Endothelial cell of umbilical vein (primary cell): ENCODE results near the gene RAB17. TPM values are rescaled to one million over a fixed set of nuclear protein-coding genes. Genes with fewer than 3 reads are reported as not detected.
A peak's percentile ranks its signal among the peaks of the same experiment; 100 is the strongest.

Source experiments
- BruUV-seq: library from RNA; stranded (reverse); fragments of 400-500 nt; replicated peaks from 2 replicates; lab custom pipeline; 2021; lab: Mats Ljungman, UMichigan
- CTCF ChIA-PET: fragments of 300-600, 350-600 bp; sonication (Branson Sonifier 250); formaldehyde crosslinking; loops from one replicate; lab custom pipeline; 2021; ENCODE audit warnings: antibody characterized with exemption, inconsistent platforms; lab: Charles Lee
- POLR2A ChIA-PET: fragments of 300-600, 350-600 bp; sonication (Branson Sonifier 250); formaldehyde crosslinking; loops from one replicate; lab custom pipeline; 2021; ENCODE audit warnings: antibody characterized with exemption, inconsistent platforms; lab: Charles Lee
- DNase-seq: peaks from one replicate; pipeline ENCODE4 v3.0.0-alpha.2; 2011; ENCODE audit warnings: low read depth, low spot score
- FAIRE-seq: peaks from 2 replicates; lab custom pipeline; 2011; peaks lifted over from hg19 to GRCh38; lab: Jason Lieb, UNC
- H2AFZ ChIP-seq: 2 replicates; pipeline ENCODE4 v1.6.0; 2012; ENCODE audit warnings: low read depth, low read length, control low read depth, inconsistent platforms
- H3K27ac ChIP-seq: 2 replicates; pipeline ENCODE4 v1.5.1; 2011; ENCODE audit warnings: low read depth, mild to moderate bottlenecking, control low read depth, low read length, moderate library complexity; ENCODE audit not compliant: insufficient read depth
- H3K27me3 ChIP-seq, 2 experiments: 2 replicates each; pipeline versions ENCODE4 v1.6.0 to v1.6.1; 2011; ENCODE audit warnings: low read length in 2 of 2, mixed read lengths in 1 of 2; ENCODE audit not compliant: control insufficient read depth in 2 of 2, insufficient read depth in 2 of 2
- H3K36me3 ChIP-seq, 2 experiments: 2 replicates in 1 of 2; 3 replicates in 1 of 2; pipeline ENCODE4 v1.5.1; 2011; ENCODE audit warnings: low read length in 2 of 2, mild to moderate bottlenecking in 1 of 2, moderate library complexity in 1 of 2; ENCODE audit not compliant: control insufficient read depth in 2 of 2, insufficient read depth in 2 of 2; ENCODE audit errors: extremely low read depth in 1 of 2
- H3K4me1 ChIP-seq: 3 replicates; pipeline ENCODE4 v1.5.1; 2011; ENCODE audit warnings: mild to moderate bottlenecking, low read length; ENCODE audit not compliant: control insufficient read depth, insufficient read depth; ENCODE audit errors: extremely low read depth
- H3K4me2 ChIP-seq: 2 replicates; pipeline ENCODE4 v1.6.1; 2011; ENCODE audit warnings: low read length, control low read depth, mixed read lengths; ENCODE audit not compliant: insufficient read depth
- H3K4me3 ChIP-seq, 3 experiments: fragments of 200-600 bp in 1 of 3; sonication (generic), shearing (Covaris generic) in 1 of 3; replicated peaks in 1 of 3; 2 replicates each; pipeline ENCODE4 v1.5.1; 2011 to 2016; ENCODE audit warnings: control low read depth in 3 of 3, low read length in 3 of 3, mild to moderate bottlenecking in 2 of 3, inconsistent platforms in 1 of 3, low read depth in 1 of 3, moderate library complexity in 1 of 3; ENCODE audit not compliant: insufficient read depth in 1 of 3
- H3K79me2 ChIP-seq: 2 replicates; pipeline ENCODE4 v1.6.0; 2012; ENCODE audit warnings: low read length, inconsistent platforms; ENCODE audit not compliant: control insufficient read depth, insufficient read depth
- H3K9ac ChIP-seq: replicated peaks from 2 replicates; pipeline ENCODE3; 2011; ENCODE audit warnings: low read length, control low read depth; ENCODE audit not compliant: insufficient read depth; ENCODE audit errors: extremely low read depth
- H3K9me1 ChIP-seq: replicated peaks from 3 replicates; pipeline ENCODE4 v1.6.0; 2011; ENCODE audit warnings: mild to moderate bottlenecking, low read length; ENCODE audit not compliant: control insufficient read depth, insufficient read depth; ENCODE audit errors: extremely low read depth
- H3K9me3 ChIP-seq: replicated peaks from 2 replicates; pipeline ENCODE4 v1.5.1; 2012; ENCODE audit warnings: low read length, inconsistent platforms; ENCODE audit not compliant: control insufficient read depth, insufficient read depth
- H4K20me1 ChIP-seq: replicated peaks from 2 replicates; pipeline ENCODE3; 2011; ENCODE audit warnings: mild to moderate bottlenecking, low read length; ENCODE audit not compliant: control insufficient read depth, insufficient read depth; ENCODE audit errors: extremely low read depth
- EZH2 ChIP-seq: IDR thresholded peaks from 2 replicates; pipeline ENCODE4 v1.6.1; 2012; ENCODE audit warnings: borderline replicate concordance, low read depth, mild to moderate bottlenecking, moderate library complexity, low read length, inconsistent platforms; ENCODE audit not compliant: severe bottlenecking
- FOS ChIP-seq: IDR thresholded peaks from 2 replicates; pipeline ENCODE4 v1.6.1; 2011; ENCODE audit warnings: mild to moderate bottlenecking, low read length, moderate library complexity, borderline replicate concordance; ENCODE audit not compliant: insufficient read depth
- GATA2 ChIP-seq: IDR thresholded peaks from 2 replicates; pipeline ENCODE4 v1.7.0; 2011; ENCODE audit warnings: low read depth, mild to moderate bottlenecking, moderate library complexity, mixed read lengths, low read length; ENCODE audit not compliant: insufficient read length, insufficient read depth
- JUN ChIP-seq: IDR thresholded peaks from 2 replicates; pipeline ENCODE4 v1.6.1; 2011; ENCODE audit warnings: borderline replicate concordance, low read depth; ENCODE audit not compliant: insufficient read length, insufficient read depth
- MYC ChIP-seq: IDR thresholded peaks from one replicate; pipeline ENCODE4 v1.6.1; 2011; ENCODE audit warnings: mild to moderate bottlenecking, low read depth, low read length
- POLR2A ChIP-seq: IDR thresholded peaks from 2 replicates; pipeline ENCODE4 v1.6.1; 2012; ENCODE audit warnings: low read depth, mild to moderate bottlenecking, control low read depth, low read length
- POLR2AphosphoS5 ChIP-seq: IDR thresholded peaks from 2 replicates; pipeline ENCODE4 v1.6.1; 2012; ENCODE audit warnings: low read depth, mild to moderate bottlenecking, control low read depth, low read length, moderate library complexity; ENCODE audit not compliant: insufficient read depth
- dilution Hi-C: fragments of 300-500 bp; cut with MboI; formaldehyde crosslinking; loops from one replicate; pipeline ENCODE4 v1.15.0; 2019; ENCODE audit warnings: low sequenced_read_pairs; ENCODE audit not compliant: extremely low pct_ligation_motif_present
- intact Hi-C: fragments of 100-400 bp; cut with micrococcal nuclease; formaldehyde crosslinking; loops from one replicate; pipeline ENCODE4 v1.10.0; 2022
- polyA plus RNA-seq, 4 experiments: library from polyadenylated mRNA; depleted of rRNA in 3 of 4; stranded (reverse) in 3 of 4; unstranded in 1 of 4; fragments of >200 nt; gene quantifications; 2 replicates each; pipeline versions ENCODE4 v1.2.1 to v1.2.3, GENCODE V29; 2011 to 2012; ENCODE audit warnings: missing spikeins in 1 of 4
- total RNA-seq: library from RNA; stranded (reverse); gene quantifications from 2 replicates; pipeline ENCODE4 v1.2.3, GENCODE V29; 2021
- TF ChIP-seq, protein P1 (sequence below): IDR thresholded peaks from 2 replicates; pipeline ENCODE4 v1.6.1; 2011; ENCODE audit not compliant: insufficient read depth, insufficient read length
- TF ChIP-seq, protein P2 (sequence below), 2 donors: IDR thresholded peaks; 1 replicate in 1 of 2; 2 replicates in 1 of 2; pipeline ENCODE4 v1.5.1; 2011; ENCODE audit warnings: low read length in 2 of 2, mild to moderate bottlenecking in 2 of 2, moderate library complexity in 2 of 2, control low read depth in 1 of 2, inconsistent platforms in 1 of 2, low read depth in 1 of 2; ENCODE audit not compliant: insufficient read depth in 1 of 2; ENCODE audit errors: extremely low read depth in 1 of 2

RAB17 gene
- total and polyA plus RNA-seq, 2 donors (not counting 3 experiments of a cell fraction or from before 2014, with no cell fraction given): 0.41 to 0.77 TPM

DNA sequence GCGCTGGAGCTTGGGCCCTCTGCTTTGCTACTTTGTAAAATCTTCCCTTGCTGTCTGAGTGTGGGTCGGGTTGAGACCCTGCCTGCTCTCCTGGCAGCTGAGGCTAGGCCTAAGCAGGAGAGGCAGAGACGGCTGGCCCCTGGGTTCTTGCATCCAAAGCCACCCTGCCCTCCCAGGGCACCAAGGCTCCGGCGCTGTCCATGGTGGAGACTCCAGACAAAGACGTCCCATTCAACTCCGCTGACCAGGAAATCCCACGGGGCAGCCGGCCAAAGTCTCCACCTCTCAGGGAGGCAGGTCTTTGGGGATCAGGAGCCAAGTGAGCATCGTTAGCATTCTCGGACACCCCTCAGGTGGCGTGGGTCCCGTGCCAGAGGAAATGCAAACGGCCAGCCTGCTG, 26.7 kb downstream of the RAB17 start:
- POLR2A ChIA-PET: no interaction called here
- Histone ChIP-seq H3K27ac (no peak overlapping the region), H3K4me1 (no peaks in the 10 kb centered on the region), H3K9ac (no peak overlapping the region), H3K4me2 (no peak overlapping the region), H3K27me3 (no peaks in the 10 kb centered on the region), H2AFZ (no peak overlapping the region), H3K4me3 (no peak overlapping the region), H3K9me1 (no peaks in the 10 kb centered on the region), H3K36me3 (no peaks in the 10 kb centered on the region), H3K79me2 (no peaks in the 10 kb centered on the region), H4K20me1 (no peaks in the 10 kb centered on the region), H3K9me3 (no peaks in the 10 kb centered on the region)
- intact Hi-C loops: no loop called here
- BruUV-seq: no TSS peak
- dilution Hi-C loops: no loop called here
- DNase-seq (peak; percentile 14), FAIRE-seq (no peak)
- CTCF ChIA-PET: interaction anchor here (2.5 to 3.7 kb wide), 2 partner anchors 8 to 398 kb away, joined by 7 to 24 read pairs; no protein-coding TSS in a partner anchor
- no peak for TF ChIP-seq EZH2
- no peak for TF ChIP-seq GATA2
- TF ChIP-seq MYC: no peak
- no peak for TF ChIP-seq POLR2AphosphoS5
- TF ChIP-seq, protein P1, sequence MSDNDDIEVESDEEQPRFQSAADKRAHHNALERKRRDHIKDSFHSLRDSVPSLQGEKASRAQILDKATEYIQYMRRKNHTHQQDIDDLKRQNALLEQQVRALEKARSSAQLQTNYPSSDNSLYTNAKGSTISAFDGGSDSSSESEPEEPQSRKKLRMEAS: no peak
- TF ChIP-seq JUN: no peak
- TF ChIP-seq POLR2A: no peak
- TF ChIP-seq FOS: no peak
- TF ChIP-seq, protein P2, sequence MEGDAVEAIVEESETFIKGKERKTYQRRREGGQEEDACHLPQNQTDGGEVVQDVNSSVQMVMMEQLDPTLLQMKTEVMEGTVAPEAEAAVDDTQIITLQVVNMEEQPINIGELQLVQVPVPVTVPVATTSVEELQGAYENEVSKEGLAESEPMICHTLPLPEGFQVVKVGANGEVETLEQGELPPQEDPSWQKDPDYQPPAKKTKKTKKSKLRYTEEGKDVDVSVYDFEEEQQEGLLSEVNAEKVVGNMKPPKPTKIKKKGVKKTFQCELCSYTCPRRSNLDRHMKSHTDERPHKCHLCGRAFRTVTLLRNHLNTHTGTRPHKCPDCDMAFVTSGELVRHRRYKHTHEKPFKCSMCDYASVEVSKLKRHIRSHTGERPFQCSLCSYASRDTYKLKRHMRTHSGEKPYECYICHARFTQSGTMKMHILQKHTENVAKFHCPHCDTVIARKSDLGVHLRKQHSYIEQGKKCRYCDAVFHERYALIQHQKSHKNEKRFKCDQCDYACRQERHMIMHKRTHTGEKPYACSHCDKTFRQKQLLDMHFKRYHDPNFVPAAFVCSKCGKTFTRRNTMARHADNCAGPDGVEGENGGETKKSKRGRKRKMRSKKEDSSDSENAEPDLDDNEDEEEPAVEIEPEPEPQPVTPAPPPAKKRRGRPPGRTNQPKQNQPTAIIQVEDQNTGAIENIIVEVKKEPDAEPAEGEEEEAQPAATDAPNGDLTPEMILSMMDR (IDR thresholded peaks at IDR 0.05; ENCODE audit: extremely low read depth in 1 of 2, insufficient read depth in 1 of 2, low read depth in 1 of 2, low read length in 2 of 2): no peak
